GM21381 (cell line): Measurements from ENCODE around the gene PITX2.
A peak's percentile ranks its signal among the peaks of the same experiment; 100 is the strongest.

Experiments used
- ATAC-seq: cut with Tn5 transposase; IDR thresholded peaks from one replicate; pipeline ENCODE4 v1.9.1; 2021; ENCODE audit warnings: mild to moderate bottlenecking, moderate library complexity; ENCODE audit not compliant: unreplicated experiment

The PITX2 gene

DNA sequence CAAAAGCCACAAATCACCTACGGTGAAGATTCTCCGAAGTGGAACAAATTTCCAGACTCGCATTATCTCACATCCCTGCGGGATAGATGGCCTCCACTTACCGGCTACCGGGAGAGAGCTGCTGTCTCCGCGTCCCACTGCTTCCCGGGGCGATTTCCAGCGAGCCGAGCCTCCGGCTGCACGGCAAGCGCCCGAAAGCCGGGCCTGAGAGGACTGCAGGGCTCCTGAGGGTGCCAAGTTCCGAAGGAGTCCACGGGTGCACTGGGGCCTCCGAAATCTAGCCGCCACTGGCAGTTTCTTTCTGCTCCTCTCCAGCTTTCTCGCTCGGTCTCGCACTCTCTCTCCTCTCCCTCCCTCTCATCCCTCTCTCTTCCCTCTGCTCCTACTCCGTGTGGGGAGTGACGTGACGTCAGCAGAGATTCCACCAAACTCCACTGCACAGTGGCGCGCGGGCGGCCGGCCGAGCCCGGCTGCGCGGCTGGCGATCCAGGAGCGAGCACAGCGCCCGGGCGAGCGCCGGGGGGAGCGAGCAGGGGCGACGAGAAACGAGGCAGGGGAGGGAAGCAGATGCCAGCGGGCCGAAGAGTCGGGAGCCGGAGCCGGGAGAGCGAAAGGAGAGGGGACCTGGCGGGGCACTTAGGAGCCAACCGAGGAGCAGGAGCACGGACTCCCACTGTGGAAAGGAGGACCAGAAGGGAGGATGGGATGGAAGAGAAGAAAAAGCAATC lies 14.0 kb upstream of the PITX2 start:
- no peak for ATAC-seq

DNA sequence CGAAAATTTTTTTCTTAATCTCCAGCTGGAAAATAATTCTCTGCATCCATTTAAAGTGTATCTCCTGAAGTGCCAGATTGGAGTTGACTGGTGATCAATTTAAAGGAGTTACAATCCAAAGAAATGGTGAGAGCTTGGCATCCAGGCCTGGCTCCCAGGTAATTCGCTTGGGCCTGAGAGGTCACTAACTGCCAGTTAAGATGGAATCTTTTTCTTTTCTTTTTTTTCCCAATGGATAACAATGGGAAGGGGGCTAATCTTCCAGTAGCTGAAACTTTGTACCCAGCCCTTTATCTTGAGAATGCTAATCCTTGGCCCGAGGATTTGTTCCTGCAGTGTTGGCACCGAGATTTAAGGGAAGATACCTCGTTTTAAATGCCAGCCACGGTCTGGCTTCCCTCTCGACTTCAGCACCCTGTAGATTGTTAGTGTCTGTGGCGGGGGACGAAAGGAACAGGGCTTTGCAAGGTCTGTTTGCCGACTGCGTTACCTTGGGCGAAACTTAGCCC lies 13.3 kb upstream of the PITX2 start:
- ATAC-seq: no peak

DNA sequence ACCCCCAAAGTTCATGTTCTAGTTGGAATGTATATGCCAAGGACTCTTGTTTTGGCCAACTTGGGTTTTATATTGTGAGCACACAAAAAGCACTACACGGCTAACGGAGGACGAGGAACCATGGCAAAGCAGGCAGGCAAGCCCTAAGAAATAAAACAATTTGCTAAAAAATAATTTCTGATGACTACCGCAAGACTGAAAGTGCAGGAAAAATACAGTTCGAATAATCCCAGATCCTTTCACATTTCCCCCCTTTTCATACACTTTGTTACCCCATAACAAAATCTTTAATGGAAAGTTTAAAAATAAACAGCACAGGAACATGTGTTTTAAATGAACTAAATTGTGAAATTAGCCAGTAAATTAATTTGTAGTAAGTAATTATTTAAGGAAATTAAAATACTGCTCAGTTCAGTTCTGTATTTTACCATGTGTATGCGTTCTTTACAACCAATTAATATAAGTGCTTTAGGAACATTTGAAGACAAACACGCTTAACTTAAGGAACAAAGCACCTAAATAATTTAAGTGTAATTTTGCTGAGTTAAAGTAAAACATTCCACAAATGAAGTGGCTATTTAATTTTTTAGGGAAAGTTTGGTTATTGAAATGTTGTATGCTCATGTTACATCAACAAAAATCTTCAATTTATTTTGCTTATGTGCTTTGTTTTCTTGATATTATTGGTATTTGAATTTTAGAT lies 12.4 kb upstream of the PITX2 start:
- no peak for ATAC-seq

DNA sequence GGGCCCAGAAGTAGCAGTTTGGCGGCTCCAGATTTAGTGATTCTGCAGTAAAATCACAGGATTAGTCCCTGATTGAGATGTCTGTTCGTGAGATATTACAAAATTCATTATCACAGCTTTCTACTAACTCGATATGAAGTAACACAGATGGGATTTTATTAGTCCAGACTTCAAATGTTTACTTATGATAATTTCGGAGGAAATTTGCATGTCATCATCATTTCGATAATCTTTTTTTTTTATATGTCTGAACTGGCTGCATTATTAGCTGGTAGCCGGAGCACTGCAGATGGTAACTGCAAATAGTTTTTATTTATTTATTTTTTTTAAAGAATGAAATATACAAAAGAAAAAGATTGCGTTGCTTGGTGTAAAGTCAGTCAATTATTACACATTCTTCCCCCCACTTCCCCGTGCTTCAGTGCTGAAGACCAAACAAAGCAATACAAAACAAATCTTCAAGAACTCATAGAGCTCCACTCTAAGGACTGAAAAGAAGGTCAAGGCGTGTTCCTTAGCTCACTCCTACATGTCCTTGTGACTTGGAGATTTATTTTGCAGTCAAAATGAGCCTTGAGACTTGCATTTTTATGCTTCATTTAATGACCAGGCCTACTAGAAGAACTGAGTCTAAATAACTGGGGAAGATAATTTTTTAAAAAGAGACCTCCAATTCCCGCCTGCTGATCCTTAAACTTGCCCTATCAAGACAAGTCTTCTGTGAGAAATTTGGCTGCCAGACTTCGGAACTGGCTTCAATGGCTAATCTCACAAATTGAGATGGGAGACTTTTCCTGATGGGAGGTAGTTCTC lies 11.7 kb upstream of the PITX2 start:
- no peak for ATAC-seq

DNA sequence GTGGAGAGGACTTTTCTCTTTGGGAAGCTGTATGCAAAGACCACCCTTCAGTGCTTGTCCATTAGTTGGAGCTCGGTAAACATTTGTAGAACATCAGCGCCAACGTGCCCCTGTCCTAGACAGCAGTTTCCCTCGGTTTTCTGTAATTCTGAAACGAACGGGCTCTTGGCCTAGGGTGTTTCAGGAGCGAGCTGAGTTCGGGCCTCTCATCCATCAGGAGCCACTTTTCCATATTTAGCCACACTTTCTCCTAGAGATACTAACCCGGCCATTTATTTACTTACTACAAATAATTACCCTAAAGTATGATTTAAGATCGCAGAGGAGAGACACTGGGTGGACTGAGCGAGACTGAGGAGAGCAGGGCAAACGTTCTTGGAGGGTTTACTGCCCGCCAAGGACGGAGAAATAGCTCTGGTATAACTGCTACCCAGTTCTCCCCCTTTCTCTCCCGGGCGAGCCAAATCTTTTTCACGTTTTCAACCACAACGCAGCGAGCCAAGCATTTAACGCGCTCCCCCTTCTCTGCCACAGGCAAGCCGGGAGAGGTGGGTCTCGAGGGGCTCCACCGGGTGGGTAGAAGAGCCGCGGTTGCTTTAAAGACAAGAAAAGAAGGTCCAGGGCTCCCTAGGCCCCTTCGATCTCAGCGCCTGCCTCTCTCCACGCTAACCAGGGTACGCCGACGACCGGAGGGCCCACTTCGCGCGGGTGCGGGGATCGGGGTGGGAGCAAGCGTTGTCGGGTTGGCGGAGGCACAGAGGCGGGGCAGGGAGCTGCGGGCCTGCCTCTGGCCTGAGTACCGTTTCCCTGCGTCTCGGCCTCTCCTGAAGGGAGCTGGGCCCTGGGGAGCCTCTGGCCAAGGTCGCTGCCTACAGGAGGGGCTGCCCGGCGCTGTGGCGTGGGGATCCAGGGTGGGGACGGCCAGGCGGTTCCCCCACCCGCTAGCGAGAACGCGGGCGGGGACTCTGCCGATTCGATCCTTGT lies 10.8 kb upstream of the PITX2 start:
- ATAC-seq: no peak

DNA sequence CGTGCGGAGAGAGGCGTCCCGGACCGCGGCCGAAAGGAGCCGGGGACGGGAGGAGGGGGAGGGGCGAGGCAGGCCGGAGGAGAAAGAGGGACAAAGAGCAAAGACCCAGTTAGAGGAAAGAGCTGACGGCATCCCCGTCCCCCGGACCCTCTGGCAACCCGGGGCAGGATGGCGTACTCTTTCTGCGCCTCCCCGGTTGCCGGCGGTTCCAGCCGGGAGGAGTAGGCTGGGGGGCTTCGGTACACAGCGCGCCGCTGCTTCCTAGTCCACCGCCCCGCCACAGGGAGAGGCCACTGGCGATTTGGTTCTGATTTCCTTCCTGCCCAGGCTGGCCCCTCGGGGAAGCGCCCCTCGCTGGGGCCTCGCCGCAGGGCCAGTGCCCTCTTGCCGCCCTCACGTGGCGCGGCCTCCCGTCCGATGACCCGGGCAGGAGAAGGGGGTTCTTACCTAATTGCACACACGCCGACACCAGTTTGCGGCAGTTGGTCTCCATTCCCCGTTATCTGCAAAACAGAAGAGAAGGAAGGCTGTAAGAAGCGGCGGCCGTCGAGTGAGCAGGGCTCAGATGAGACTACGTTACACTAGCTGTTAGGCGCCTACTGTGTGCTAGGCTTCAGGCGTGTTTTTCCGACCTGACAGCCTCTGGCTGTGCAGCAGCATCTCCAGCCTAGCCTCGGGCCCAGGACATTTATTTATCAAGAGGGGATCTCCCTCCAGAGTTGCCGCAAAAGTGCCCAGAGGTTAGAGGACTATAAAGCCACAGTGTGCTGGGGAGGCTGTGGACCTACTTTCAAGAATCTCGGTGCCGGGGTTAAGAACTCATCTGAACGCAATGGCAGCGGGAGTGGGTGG lies 9.9 kb upstream of the PITX2 start:
- ATAC-seq: no peak

DNA sequence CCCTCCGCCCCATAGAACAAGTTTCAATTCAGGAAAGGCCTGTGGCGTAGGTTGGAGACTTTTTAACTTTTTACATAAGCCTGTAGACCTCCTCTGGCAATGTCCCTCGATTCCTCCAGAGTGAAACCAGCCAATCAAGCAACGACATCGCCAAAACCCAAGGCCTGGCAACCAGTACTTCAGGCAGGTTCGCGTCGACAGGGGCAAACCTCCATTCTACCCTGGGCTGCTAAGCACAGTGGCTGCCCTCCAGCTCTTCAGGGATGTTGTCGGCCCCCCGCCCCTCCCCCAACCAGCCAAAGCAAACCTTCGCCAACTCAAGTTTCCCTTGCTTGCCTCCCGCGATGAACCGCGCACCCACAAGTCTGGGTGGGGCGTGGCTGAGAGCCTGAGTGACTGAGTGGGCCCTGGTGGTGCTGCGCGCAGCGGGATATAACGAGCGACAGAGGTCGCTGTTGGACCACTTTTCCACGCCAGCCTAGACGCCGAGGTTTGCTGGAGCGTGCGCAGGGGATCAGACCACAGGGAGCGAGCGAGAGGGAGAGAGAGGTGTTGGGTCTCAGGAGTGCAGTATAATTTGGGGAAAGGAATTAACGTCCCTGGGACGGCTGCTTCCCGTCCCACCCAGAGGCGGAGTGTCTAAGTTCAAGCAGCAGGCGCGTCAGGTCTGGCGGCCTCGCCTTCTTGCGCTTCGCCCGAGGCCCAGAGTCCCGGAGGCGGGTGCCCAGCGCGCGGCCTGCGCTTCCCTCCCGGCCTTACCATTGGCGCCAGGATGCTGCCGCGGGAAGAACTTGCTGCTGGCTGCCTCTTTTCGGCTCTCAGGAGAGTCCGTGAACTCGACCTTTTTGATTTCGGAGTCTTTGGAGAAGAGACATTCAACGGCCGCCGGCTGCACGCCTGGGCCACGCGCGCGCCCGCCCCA lies 9.0 kb upstream of the PITX2 start:
- ATAC-seq: peak; percentile 98

DNA sequence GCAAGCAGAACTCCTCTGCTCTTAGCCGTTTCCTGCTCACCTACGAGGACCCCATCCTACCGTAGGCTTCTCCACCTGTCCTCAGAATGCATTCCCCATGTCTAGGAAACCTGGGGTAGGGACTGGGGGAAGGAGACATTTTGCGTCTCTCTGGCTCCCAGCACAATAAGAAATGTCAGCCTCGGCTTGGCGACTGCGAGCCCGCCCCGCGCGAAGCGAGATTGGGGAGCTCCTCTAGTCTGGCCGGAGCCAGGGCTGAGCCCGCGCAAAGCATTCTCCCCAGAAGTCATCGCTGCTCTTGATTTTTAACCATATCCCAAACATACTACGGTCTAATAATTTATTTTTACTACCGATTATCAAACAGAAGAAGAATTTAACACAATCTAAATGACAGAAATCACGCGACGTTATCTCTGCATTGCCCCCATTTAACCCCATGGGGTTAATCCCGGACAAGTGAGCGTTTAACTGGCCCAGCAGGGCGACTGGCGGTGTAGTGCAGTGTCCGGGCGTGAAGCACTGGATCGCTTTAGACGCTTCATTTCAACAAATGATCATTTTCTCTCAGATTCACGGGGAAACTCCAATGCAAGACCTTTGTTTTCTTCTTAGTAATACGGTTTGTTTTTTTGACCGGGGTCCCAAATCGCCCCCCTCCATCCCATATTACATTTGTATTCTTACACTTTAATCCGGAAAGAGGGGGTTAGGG lies 8.0 kb upstream of the PITX2 start:
- no peak for ATAC-seq

DNA sequence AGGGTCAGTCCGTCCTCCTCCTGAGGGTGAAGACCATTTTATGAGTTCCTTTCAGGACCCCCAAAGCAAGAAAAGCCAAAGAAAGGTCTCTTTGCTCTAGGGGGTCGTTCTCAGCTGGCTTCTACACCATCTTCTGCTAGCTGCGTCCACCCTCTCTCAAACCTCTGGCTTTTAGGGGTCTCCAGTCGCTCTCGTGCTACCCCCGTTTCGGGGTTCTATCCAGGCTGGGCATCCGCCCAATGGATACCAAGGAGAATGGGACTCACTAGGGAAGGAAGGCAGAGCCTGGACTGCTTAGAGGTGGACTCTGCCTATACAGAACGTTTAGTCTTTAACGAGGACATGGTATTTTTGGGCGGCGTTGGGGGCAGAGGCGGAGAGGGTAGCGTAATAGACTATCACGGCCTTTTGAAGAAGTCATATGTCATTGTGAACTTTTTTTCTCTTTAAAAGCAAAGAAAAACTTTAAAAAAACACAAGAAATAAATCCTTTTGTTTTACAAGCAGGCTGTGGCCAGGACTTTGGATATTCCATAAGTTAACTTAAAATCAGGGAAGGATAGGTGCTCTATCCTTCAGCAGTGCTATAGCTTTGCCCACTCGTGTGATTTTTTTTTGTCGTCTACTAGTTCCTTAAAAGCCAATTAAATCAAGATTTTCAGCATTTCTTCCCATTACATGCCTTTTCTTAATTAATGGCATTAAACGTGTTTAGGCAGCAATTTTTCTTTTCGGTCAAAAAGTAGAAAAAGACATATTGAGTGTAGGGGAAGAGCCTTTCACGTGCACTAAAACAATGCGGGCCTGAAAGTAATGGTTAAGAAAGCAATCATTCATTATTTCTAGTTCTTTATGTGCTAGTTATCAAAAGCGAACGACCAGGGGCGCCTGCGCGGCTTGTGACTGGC lies 7.2 kb upstream of the PITX2 start:
- ATAC-seq: no peak

DNA sequence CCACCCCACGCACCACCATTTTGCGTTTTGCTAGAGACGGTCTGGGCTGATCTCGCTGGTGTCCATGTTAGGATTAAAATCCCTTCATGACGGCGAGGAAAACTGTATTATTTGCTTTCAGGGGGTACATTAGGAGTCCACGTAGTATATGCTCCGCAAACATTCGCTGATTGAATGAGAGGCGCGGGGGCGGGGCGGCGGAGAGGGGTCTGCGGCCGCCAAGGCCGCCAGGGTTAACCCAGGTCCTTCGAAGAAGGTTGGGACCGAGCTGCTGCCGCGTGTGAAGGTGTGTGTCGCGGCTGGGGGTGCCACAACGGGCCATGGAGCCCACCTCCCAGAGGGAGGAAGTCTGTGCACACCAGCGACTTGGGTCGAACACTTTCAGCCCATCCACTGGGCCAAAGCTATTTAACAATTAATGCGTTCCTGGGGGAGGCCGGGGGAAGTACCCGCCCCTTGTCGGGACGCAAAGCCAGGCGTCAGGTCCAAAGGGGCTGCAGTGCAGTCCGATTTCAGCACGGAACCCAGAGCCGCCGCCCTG lies 6.4 kb upstream of the PITX2 start:
- no peak for ATAC-seq

DNA sequence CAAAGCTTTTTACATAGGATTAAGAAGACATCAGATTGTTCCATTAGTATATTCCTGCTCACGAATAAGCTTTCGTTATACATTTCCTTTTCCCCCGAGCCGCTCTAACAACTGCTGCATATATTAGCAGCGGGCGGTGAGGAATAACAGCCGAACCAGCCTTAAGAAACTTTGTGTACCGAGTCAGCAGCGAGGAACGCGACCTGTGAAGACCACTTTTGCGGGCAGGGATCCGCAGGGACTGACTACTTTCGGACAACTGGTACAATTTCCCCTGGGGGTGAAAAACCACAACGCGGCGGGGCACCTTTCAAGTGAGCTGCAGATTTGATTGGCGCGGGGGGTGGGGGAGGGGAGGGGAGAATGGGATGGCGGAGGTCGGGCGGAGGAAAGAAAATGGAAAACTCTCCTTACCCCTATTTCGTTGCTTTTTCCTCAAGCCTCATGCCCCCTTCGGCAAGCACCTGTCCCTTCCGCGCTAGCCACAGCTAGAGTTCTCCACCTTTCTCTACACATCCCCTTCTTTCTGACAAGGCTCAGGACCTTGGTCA lies 5.9 kb upstream of the PITX2 start:
- no peak for ATAC-seq

DNA sequence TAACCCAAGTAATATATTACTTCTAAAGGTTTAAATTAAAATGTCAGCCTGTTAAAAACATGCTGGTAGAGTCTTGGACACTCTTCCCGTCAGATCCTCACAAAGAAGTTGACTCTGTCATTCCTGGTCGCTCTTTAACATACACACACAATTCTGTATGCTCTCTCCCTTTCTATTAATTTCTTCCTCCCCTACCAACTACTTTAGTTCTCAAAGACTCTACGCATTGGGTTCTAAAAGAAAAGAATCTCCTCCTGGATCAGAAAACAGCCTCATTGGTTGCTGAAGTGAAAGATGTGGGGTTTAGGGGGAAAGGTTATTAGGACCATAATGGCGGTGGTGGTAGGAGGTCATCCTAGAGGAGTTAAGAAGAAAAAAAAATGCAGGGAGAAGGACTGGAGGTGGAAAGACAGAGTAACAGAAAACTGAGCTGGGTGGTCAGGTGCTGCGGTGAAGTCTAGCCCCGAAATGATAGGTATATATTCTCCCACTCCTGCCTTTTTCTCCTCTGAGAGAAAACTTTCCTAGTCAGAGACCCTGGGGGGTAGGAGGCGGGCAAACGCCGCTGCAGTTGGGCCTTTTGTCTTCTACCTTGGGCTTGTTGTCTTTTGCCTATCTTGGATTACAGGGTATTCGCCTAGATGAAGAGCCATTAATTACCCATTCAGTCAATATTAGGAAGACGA lies 5.2 kb upstream of the PITX2 start:
- ATAC-seq: no peak

DNA sequence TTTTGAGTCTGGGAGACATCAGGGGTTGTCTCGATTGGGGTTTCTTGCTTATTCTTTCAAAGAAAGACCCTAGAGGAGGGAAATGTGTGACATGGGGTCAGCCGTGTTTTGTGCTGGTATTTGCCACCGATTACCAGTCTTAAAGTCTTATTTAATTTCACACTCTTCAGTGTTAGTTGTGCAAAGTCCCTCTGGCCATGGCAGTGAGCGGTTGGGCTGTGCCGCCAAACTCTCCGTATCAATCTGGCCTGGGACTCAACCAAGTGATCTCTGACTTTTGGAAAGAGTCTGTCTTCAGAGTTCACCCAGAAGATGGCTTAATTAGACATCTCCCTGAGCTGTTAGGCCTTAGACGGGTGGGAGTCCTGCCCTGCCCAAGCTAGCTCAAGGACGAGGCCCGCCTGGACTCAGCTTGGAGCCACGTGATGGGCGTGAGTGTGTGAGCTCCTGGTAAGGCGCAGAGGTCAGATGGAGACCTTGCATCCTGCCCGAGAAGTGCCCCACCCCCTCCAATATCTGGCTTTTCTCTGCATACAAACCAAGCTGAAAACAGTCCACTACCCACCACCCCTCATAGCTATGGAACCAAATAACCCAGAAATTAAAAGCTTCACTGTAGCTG lies 3.8 kb upstream of the PITX2 start:
- no peak for ATAC-seq

DNA sequence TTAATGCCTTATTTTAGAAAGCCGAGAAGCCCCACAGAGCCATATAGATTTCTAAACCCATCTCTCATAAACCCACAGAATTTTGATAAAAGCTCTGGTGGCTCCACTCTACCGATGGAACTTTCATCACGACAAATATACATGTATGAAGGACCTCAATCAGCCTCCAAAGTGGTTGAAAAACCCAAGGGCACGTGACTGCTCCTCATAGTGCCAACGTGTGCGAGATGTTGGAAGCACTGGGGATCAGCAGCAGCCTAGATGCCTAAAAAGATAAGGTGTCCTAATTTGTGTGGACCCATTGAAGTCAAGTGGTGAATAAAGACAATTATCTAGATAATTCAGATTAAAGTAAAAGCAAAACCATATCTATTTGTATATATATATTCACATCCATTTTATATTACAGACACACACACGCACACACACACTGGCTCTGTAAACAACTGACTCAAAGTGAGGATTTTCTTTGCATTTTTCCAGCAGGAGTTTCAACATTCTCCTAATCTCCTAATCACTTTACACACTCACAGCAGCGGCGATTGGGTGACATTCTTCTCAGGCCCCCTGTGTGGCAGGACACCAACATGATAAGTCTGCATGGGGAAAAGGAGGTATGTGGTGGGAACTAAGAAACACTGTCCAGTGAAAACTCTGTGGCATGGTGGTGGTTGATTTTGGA lies 2.8 kb upstream of the PITX2 start:
- no peak for ATAC-seq
